ENCODE data around the gene DPF3.

- TF ChIP-seq POLR2AphosphoS5 (IDR thresholded peaks at IDR 0.05; ENCODE audit: low read depth, low read length) (no peak), TAF1 (IDR thresholded peaks at IDR 0.05; ENCODE audit: low read depth, low read length) (no peak)
Observed at GRCh38 chr14:72594099-72594901, 299.6 kb downstream of the DPF3 start.
